Hepatocyte (in vitro differentiated cells): ENCODE data around the gene EIF3C. TPM values are rescaled to one million over a fixed set of nuclear protein-coding genes. Genes with fewer than 3 reads are reported as not detected.
"Not testable (repeated sequence)": the region's sequence is repeated elsewhere in the genome, so short reads cannot be mapped to it uniquely, and the experiment has no call there.

ENCODE experiments used
- DNase-seq: peaks from one replicate; pipeline ENCODE4 v3.0.0-alpha.2; 2016; ENCODE audit warnings: low spot score
- H2AFZ ChIP-seq: fragments of 200-600 bp; sonication (generic); 2 replicates; pipeline ENCODE4 v1.6.0; 2016; ENCODE audit warnings: antibody characterized with exemption, mild to moderate bottlenecking
- H3K27ac ChIP-seq: fragments of 200-600 bp; sonication (generic); 2 replicates; pipeline ENCODE4 v1.5.1; 2016; ENCODE audit warnings: mild to moderate bottlenecking
- H3K27me3 ChIP-seq: fragments of 200-600 bp; sonication (generic); 2 replicates; pipeline ENCODE4 v1.6.1; 2016
- H3K36me3 ChIP-seq: fragments of 200-600 bp; sonication (generic); replicated peaks from 2 replicates; pipeline ENCODE4 v1.5.1; 2016; ENCODE audit warnings: low read depth; ENCODE audit not compliant: insufficient read depth
- H3K4me1 ChIP-seq: fragments of 200-600 bp; sonication (generic); 2 replicates; pipeline ENCODE4 v1.5.1; 2016; ENCODE audit warnings: mild to moderate bottlenecking, moderate library complexity; ENCODE audit not compliant: insufficient read depth
- H3K4me2 ChIP-seq: fragments of 200-600 bp; sonication (generic); 2 replicates; pipeline ENCODE4 v1.6.0; 2016
- H3K4me3 ChIP-seq: fragments of 200-600 bp; sonication (generic); 2 replicates; pipeline ENCODE4 v1.5.1; 2016; ENCODE audit warnings: mild to moderate bottlenecking
- H3K79me2 ChIP-seq: fragments of 200-600 bp; sonication (generic); 2 replicates; pipeline ENCODE4 v1.6.0; 2017; ENCODE audit warnings: mild to moderate bottlenecking
- H3K9me2 ChIP-seq: fragments of 200-600 bp; sonication (generic); replicated peaks from 2 replicates; pipeline ENCODE4 v1.6.0; 2017; ENCODE audit warnings: mild to moderate bottlenecking; ENCODE audit not compliant: insufficient read depth
- H3K9me3 ChIP-seq: fragments of 200-600 bp; sonication (generic); 2 replicates; pipeline ENCODE4 v1.5.1; 2016; ENCODE audit warnings: low read depth, mild to moderate bottlenecking
- H4K20me1 ChIP-seq: fragments of 200-600 bp; sonication (generic); 2 replicates; pipeline ENCODE4 v1.6.0; 2016; ENCODE audit warnings: mild to moderate bottlenecking; ENCODE audit not compliant: insufficient read depth, poor library complexity, severe bottlenecking
- CTCF ChIP-seq: fragments of 200-600 bp; sonication (generic); IDR thresholded peaks from 2 replicates; pipeline ENCODE4 v1.5.1; 2016; ENCODE audit warnings: antibody characterized with exemption, mild to moderate bottlenecking; ENCODE audit not compliant: poor library complexity
- WGBS: methylation state at CpG from one replicate; pipeline ENCODE4 v1.1.6; 2016; ENCODE audit warnings: low lambda C conversion rate; ENCODE audit errors: missing lambda C conversion rate; 5-methylcytosine and 5-hydroxymethylcytosine counted together
- polyA plus RNA-seq: library from polyadenylated mRNA; unstranded; fragments of >200 nt; fragmentation: Nextera tagmentation; extraction: Ambion mirVana; gene quantifications from 2 replicates; pipeline ENCODE4 v1.2.1, GENCODE V29; 2016
- total RNA-seq: library from RNA; depleted of rRNA; stranded (reverse); fragments of >200 nt; gene quantifications from 2 replicates; pipeline ENCODE4 v1.2.3, GENCODE V29; 2014

EIF3C gene
- total and polyA plus RNA-seq, 2 experiments from 2014 or later: 130 to 439 TPM

- not testable (repeated sequence) for H3K4me2 ChIP-seq, H3K79me2 ChIP-seq, H3K36me3 ChIP-seq, H3K27ac ChIP-seq, DNase-seq, H3K4me1 ChIP-seq, H3K27me3 ChIP-seq, H2AFZ ChIP-seq, H3K9me2 ChIP-seq, H3K9me3 ChIP-seq, H3K4me3 ChIP-seq, H4K20me1 ChIP-seq
- WGBS: 81% methylated on average over 3 of the region's 9 CpGs
These were observed 30.0 kb downstream of the EIF3C start for GRCh38 chr16:28741295-28741694.

GRCh38 chr16:28746618-28747350, 35.5 kb downstream of the EIF3C start:
- not testable (repeated sequence) for H4K20me1 ChIP-seq, H3K27me3 ChIP-seq, H3K9me2 ChIP-seq, H3K27ac ChIP-seq, H3K9me3 ChIP-seq, DNase-seq, H3K4me1 ChIP-seq, H3K4me3 ChIP-seq, H3K4me2 ChIP-seq, H3K36me3 ChIP-seq, H3K79me2 ChIP-seq, H2AFZ ChIP-seq
- no CpG with 5 or more reads among the region's 62 CpGs for WGBS

GRCh38 chr16:28749997-28750465, 38.8 kb downstream of the EIF3C start:
- H2AFZ ChIP-seq, H3K79me2 ChIP-seq, DNase-seq, H3K9me2 ChIP-seq, H3K27me3 ChIP-seq, H3K27ac ChIP-seq, H3K4me3 ChIP-seq, H3K36me3 ChIP-seq, H3K9me3 ChIP-seq, H4K20me1 ChIP-seq, H3K4me1 ChIP-seq: not testable (repeated sequence)
- peak; percentile 26 for TF ChIP-seq CTCF
- 28% methylated on average over 23 of the region's 33 CpGs for WGBS
- H3K4me2 ChIP-seq: peak overlapping the region; percentile 65

- not testable (repeated sequence) for H2AFZ ChIP-seq, H3K4me3 ChIP-seq, H4K20me1 ChIP-seq, H3K9me2 ChIP-seq, H3K79me2 ChIP-seq, H3K4me2 ChIP-seq, DNase-seq, H3K9me3 ChIP-seq, H3K36me3 ChIP-seq, H3K4me1 ChIP-seq, H3K27ac ChIP-seq, H3K27me3 ChIP-seq
- no CpG with 5 or more reads among the region's 48 CpGs for WGBS
These were observed 39.3 kb downstream of the EIF3C start for GRCh38 chr16:28750469-28751067.

- not testable (repeated sequence) for H3K4me1 ChIP-seq, H3K9me2 ChIP-seq, H3K36me3 ChIP-seq, H3K4me2 ChIP-seq, DNase-seq, H3K27me3 ChIP-seq, H2AFZ ChIP-seq, H3K9me3 ChIP-seq, H3K27ac ChIP-seq, H4K20me1 ChIP-seq, H3K4me3 ChIP-seq, H3K79me2 ChIP-seq
- WGBS: no CpG with 5 or more reads among the region's 5 CpGs
These were observed 40.2 kb downstream of the EIF3C start, which contains the start of gene NPIPB9 for GRCh38 chr16:28751487-28751886. Gene NPIPB9, plus strand, starts transcription at chr16:28751787.

- H3K9me3 ChIP-seq, H3K4me1 ChIP-seq, H2AFZ ChIP-seq, H4K20me1 ChIP-seq, H3K36me3 ChIP-seq, H3K79me2 ChIP-seq, H3K9me2 ChIP-seq, H3K27ac ChIP-seq, H3K4me3 ChIP-seq, DNase-seq, H3K4me2 ChIP-seq, H3K27me3 ChIP-seq: not testable (repeated sequence)
- WGBS: no CpG with 5 or more reads among the region's 6 CpGs
These were observed 70.4 kb downstream of the EIF3C start for GRCh38 chr16:28781697-28782096.

GRCh38 chr16:28782357-28782756, 71.1 kb downstream of the EIF3C start:
- H3K4me1 ChIP-seq, H4K20me1 ChIP-seq, H3K9me3 ChIP-seq, H3K9me2 ChIP-seq, H3K36me3 ChIP-seq, H3K4me2 ChIP-seq, H3K79me2 ChIP-seq, H3K4me3 ChIP-seq, H3K27ac ChIP-seq, H2AFZ ChIP-seq, DNase-seq, H3K27me3 ChIP-seq: not testable (repeated sequence)
- WGBS: no CpG with 5 or more reads among the region's 4 CpGs
